Vagina (tissue), 2 donors: ENCODE results near the gene FAM131B. TPM values are rescaled to one million over a fixed set of nuclear protein-coding genes. Genes with fewer than 3 reads are reported as not detected.

ENCODE experiments used
- DNase-seq, 2 donors: peaks; one replicate each; pipeline ENCODE4 v3.0.0-alpha.2; 2017; ENCODE audit errors: extremely low spot score in 2 of 2
- H3K27ac ChIP-seq: fragments of 200-600 bp; sonication (generic); one replicate; pipeline ENCODE4 v1.5.1; 2019
- H3K27me3 ChIP-seq: fragments of 200-600 bp; sonication (generic); one replicate; pipeline ENCODE4 v1.5.1; 2019
- H3K36me3 ChIP-seq, 2 donors: fragments of 200-600 bp; sonication (generic); one replicate each; pipeline ENCODE4 v1.5.1; 2017 to 2019
- H3K4me1 ChIP-seq: fragments of 200-600 bp; sonication (generic); one replicate; pipeline ENCODE4 v1.5.1; 2019
- H3K4me3 ChIP-seq, 2 donors: fragments of 200-600 bp; sonication (generic); 1 replicate in 1 of 2; 2 replicates in 1 of 2; pipeline ENCODE4 v1.5.1; 2016 to 2019
- H3K9me3 ChIP-seq: fragments of 200-600 bp; sonication (generic); one replicate; pipeline ENCODE4 v1.5.1; 2019
- CTCF ChIP-seq, 3 experiments: fragments of 450-650 bp in 2 of 3; fragments of 200-600 bp in 1 of 3; sonication (generic) in 1 of 3; IDR thresholded peaks; one replicate each; pipeline ENCODE4 v1.5.1; 2017 to 2019; ENCODE audit warnings: antibody characterized with exemption in 3 of 3, mild to moderate bottlenecking in 2 of 3, moderate library complexity in 2 of 3
- POLR2A ChIP-seq, 2 donors: fragments of 450-650 bp; IDR thresholded peaks; one replicate each; pipeline ENCODE4 v1.6.1; 2017; ENCODE audit warnings: antibody characterized with exemption in 2 of 2, mild to moderate bottlenecking in 2 of 2, moderate library complexity in 2 of 2
- POLR2AphosphoS5 ChIP-seq, 2 donors: sonication (generic); formaldehyde crosslinking; IDR thresholded peaks; one replicate each; pipeline ENCODE4 v1.9.0; 2017; ENCODE audit warnings: antibody characterized with exemption in 2 of 2, mild to moderate bottlenecking in 2 of 2, low read depth in 1 of 2; ENCODE audit not compliant: insufficient read depth in 1 of 2
- intact Hi-C: fragments of 100-400 bp; cut with DNase I; formaldehyde crosslinking; loops from one replicate; pipeline ENCODE4 v1.15.1; 2023
- total RNA-seq: library from RNA; depleted of rRNA; stranded (reverse); fragments of >200 nt; gene quantifications from one replicate; pipeline ENCODE4 v1.2.3, GENCODE V29; 2016

The FAM131B gene
- total RNA-seq, 1 donor from 2014 or later = 1.5 TPM

GRCh38 chr7:143318661-143319060 is 43.9 kb downstream of the FAM131B start:
- no peaks in the 10 kb centered on the region for H3K9me3 ChIP-seq
- TF ChIP-seq POLR2AphosphoS5 (IDR thresholded peaks at IDR 0.05; ENCODE audit: insufficient read depth in 1 of 2, low read depth in 1 of 2) (peak; percentile 13 to 24), POLR2A (IDR thresholded peaks at IDR 0.05) (no peak), CTCF (IDR thresholded peaks at IDR 0.05) (no peak)
- H3K4me3 ChIP-seq = no peak overlapping the region
- H3K4me1 ChIP-seq = peaks cover 15% of the 10 kb centered on the region
- H3K27ac ChIP-seq = no peak overlapping the region
- H3K27me3 ChIP-seq = no peaks in the 10 kb centered on the region
- no peaks in the 10 kb centered on the region for H3K36me3 ChIP-seq
- intact Hi-C loops = no loop called here
- DNase-seq = no peak

- H3K27me3 ChIP-seq = no peaks in the 10 kb centered on the region
- H3K4me1 ChIP-seq = peaks cover 15% of the 10 kb centered on the region
- no peaks in the 10 kb centered on the region for H3K9me3 ChIP-seq
- TF ChIP-seq POLR2A (IDR thresholded peaks at IDR 0.05) (no peak), CTCF (IDR thresholded peaks at IDR 0.05) (no peak), POLR2AphosphoS5 (IDR thresholded peaks at IDR 0.05; ENCODE audit: insufficient read depth in 1 of 2, low read depth in 1 of 2) (no peak)
- intact Hi-C loops = no loop called here
- H3K4me3 ChIP-seq = no peak overlapping the region
- no peak overlapping the region for H3K27ac ChIP-seq
- H3K36me3 ChIP-seq = no peaks in the 10 kb centered on the region
- DNase-seq = no peak
Measured at GRCh38 chr7:143316492-143316891, 46.0 kb downstream of the FAM131B start.

- Histone ChIP-seq H3K27ac (no peak within 1 kb of the TSS), H3K9me3 (no peaks in the 10 kb centered on the region), H3K27me3 (no peaks in the 10 kb centered on the region), H3K36me3 (no peaks in the 10 kb centered on the region), H3K4me3 (no peak within 1 kb of the TSS), H3K4me1 (peaks cover 15% of the 10 kb centered on the region)
- DNase-seq = no peak
- TF ChIP-seq CTCF (IDR thresholded peaks at IDR 0.05) (no peak), POLR2A (IDR thresholded peaks at IDR 0.05) (no peak), POLR2AphosphoS5 (IDR thresholded peaks at IDR 0.05; ENCODE audit: insufficient read depth in 1 of 2, low read depth in 1 of 2) (no peak)
- intact Hi-C loops = no loop called here
Measured at GRCh38 chr7:143315776-143316175, 46.7 kb downstream of the FAM131B start, which contains the start of gene CLCN1. CLCN1 (plus strand) TSS chr7:143316111; CDS start chr7:143316213, 102 bp downstream.

GRCh38 chr7:143314127-143314526 is 48.4 kb downstream of the FAM131B start:
- H3K27me3 ChIP-seq = no peaks in the 10 kb centered on the region
- no peaks in the 10 kb centered on the region for H3K9me3 ChIP-seq
- H3K4me1 ChIP-seq = peaks cover 10% of the 10 kb centered on the region
- no peak for TF ChIP-seq POLR2A (IDR thresholded peaks at IDR 0.05)
- TF ChIP-seq CTCF (IDR thresholded peaks at IDR 0.05) = no peak
- TF ChIP-seq POLR2AphosphoS5 (IDR thresholded peaks at IDR 0.05; ENCODE audit: insufficient read depth in 1 of 2, low read depth in 1 of 2) = no peak
- H3K36me3 ChIP-seq = no peaks in the 10 kb centered on the region
- no peak overlapping the region for H3K4me3 ChIP-seq
- DNase-seq = no peak
- H3K27ac ChIP-seq = no peak overlapping the region
- intact Hi-C loops = no loop called here

GRCh38 chr7:143308632-143309031 is 53.9 kb downstream of the FAM131B start:
- Histone ChIP-seq H3K27ac (no peak overlapping the region), H3K27me3 (no peaks in the 10 kb centered on the region), H3K36me3 (peaks cover 0 to 45% of the 10 kb centered on the region in 2 donors), H3K4me3 (no peak overlapping the region), H3K4me1 (no peaks in the 10 kb centered on the region), H3K9me3 (no peaks in the 10 kb centered on the region)
- intact Hi-C loops = no loop called here
- no peak for DNase-seq
- TF ChIP-seq POLR2A (IDR thresholded peaks at IDR 0.05) (no peak), CTCF (IDR thresholded peaks at IDR 0.05) (no peak), POLR2AphosphoS5 (IDR thresholded peaks at IDR 0.05; ENCODE audit: insufficient read depth in 1 of 2, low read depth in 1 of 2) (no peak)
